GM18867 (cell line): ENCODE data around the gene STMN1.
A peak's percentile ranks its signal among the peaks of the same experiment; 100 is the strongest.
"Not testable (repeated sequence)": the region's sequence is repeated elsewhere in the genome, so short reads cannot be mapped to it uniquely, and the experiment has no call there.

ENCODE experiments used
- ATAC-seq: cut with Tn5 transposase; IDR thresholded peaks from one replicate; pipeline ENCODE4 v1.9.1; 2021; ENCODE audit warnings: mild to moderate bottlenecking, moderate library complexity; ENCODE audit not compliant: unreplicated experiment

STMN1 gene

DNA sequence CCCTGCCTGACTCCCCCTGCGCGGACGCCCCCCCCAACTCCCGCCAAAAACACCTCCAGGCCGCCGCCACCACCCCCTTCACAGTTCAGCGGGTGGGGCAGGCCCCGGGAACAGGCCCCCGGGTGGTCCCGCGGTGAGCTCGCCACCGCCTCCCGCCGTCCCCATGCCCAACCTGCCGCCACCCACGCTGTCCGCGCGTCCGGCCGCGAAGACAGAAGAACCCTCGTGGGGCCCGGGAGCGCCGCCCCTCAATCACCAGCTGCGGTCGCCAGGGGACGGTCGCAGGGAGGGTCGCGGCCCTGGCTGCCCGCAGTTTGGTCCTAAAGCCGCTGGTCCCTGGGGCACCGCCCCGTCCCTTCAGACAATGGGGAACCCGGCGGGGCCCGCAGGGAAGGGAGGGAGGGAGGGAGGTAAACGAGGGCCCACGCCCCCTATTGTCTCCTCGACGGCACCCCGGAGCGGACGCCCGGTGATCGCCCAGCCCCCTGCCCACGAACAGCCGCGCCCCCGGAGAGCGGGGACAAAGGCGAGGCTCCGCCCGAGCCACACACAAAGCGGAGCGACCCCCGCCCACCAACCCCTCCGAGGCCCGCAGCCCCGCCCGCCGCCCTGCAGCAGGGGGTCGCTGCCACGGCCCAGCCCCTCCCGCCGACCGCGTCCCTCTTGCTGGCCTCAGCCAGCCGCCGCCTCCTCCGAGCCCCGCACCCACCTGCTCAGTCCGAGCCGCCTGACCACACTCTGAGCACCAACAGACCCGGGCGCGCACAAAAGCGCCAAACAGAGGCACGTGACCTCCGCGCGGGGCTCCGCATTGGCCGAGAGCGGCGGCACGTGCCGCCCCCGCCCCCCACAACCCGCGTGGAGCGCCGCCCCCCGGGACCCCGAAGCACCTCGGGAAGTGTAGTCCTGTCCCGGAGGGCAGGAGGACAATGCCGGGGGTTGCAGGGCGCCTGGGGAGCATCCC, at the start of gene STMN1:
Gene STMN1, minus strand, starts transcription at position 740 of the 964 bp plus-strand sequence. CDS start 1,743 bp downstream, outside the sequence.
- ATAC-seq, result peak; percentile 59

DNA sequence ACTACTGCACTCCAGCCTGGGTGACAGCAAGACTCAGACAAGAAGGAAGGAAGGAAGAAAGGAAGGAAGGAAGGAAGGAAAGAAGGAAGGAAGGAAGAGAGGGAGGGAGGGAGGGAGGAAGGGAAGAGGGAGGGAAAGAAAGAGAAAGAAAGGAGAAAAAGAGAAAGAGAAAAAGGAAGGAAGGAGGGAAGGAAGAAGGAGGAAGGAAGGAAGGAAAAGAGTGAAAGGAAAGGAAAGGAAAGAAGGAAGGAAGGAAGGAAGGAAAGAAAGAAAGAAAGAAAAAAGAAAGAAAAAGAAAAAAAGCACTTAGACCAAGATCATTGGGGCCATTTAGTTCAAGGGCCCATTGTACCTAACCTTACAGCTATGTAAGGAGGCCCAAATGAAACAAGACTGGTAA, 49.3 kb upstream of the STMN1 start:
- no peak for ATAC-seq

DNA sequence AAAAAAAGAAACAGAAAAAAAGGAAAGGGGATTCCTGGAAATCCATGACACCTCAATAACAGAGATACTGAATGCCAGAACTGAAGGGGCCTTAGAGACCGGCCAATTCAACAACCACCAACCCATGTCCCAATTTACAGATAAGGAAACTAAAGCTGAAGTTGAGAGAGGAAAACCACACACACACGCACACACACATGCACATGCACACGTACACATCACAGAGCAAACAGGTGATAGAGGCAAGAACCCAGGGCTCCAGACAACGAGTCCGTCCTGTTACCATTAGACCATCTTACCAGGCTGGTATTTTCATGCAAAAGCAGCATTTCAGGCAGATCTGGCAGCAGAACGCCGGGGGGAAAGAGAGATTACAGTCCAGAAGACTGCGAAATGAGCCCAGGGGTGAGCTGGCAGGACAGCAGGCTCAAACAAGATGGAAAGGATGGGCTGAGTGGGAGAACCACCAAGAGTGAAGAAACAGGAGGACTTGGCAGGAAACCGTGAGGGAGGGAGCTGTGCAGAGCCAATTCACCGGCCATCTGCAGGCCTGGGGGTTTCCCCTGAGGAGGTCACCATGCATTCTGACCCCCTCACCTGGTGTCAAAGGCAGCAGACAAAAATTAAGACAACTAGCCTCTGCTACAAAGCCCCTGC, 48.2 kb upstream of the STMN1 start:
- ATAC-seq, result no peak

DNA sequence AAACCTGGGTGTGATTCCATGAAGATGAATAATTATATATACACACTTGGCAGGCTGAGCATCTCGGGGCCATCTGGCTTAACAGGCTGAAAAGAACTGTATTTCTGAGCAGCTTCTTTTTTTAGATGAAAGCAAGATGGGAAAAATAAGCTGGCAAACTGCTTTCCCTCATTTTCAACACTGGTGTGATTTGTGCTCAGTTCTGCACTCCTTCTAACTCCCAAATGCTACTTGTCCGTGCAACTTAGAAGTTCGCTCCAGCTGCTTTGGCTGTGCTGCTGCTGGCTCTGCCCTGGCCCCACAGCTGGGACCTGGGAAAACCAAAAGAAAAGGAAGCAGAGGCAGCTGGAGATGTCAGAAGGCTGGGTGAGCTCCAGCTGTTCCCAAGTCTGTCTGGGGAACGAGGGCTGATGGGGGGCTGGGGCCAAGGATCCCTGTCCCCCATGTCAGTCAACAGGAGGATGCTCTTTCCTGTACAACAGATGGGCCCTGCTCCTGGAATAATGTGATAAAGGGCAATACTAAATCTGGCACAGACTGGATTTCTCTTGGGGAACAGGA, 46.7 kb upstream of the STMN1 start:
- no peak for ATAC-seq

DNA sequence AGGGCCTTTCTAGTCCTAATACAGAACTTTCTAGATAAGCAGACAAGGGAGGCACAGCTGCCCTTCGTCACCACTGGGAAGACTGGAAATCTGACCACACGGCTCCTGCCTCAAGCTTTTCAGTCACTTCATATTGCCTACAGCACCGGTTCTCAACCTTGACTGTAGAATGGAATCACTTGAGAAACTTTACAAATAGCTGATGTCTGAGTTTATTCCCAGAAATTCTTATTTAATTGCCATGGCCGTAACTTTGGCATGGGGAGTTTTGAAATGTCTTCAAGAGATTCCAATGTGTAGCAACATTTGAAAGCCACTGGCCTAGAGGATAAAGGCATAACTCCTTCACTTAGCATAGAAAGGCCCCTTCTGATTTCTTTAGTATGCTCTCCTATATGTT, 42.4 kb upstream of the STMN1 start:
- ATAC-seq, result no peak

DNA sequence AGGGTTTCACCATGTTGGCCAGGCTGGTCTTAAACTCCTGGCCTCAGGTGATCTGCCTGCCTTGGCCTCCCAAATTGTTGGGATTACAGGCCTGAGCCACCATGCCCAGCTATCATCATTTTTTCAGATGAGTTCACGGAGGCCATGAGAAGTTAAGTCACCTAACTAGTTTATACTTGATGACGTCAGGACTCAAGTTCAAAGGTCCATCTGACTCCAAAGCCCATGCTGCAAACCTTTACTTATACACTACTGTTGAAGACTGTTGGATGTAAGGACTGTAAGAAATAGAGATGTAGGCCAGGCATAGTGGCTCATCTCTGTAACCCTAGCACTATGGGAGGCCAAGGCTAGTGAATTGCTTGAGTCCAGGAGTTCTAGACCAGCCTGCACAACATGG, 40.8 kb upstream of the STMN1 start:
- no peak for ATAC-seq

DNA sequence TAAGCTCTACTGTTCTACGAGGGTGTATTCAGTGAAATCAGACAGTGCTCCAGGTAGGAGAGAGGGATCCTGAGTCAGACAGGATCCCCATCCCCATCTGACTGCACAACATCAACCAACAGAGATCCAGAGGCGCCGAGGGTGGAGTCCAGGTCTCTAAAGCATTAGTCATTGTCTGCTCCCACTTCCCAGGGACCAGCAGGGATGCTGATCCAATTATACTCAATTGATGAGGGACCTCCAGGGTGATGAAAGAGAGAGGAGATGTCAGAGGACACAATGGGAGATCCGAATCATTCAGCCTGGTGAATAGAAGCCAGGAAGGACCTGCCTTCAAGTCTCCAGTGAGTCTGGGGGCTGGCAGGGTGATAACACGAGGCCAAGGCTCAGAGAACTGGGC, 39.5 kb upstream of the STMN1 start:
- no peak for ATAC-seq

DNA sequence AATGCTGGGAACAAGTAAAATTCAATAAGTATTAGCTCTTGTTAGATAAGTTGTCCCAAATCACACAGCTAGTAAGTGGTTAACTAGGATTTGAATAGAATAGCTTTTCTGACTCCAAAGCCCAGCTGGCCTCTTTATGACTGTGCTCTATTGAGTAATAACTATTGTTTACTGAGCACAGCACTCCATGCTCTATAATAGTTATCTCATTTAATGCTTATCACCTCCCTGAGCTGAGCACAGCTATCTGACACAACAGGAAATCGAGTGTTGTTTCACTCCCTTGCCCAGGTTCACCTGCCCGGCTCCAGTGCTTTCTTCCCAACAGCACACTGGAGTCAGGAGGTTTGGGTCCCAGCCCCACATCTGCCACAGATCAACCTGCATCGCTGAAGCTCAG, 38.8 kb upstream of the STMN1 start:
- no peak for ATAC-seq

DNA sequence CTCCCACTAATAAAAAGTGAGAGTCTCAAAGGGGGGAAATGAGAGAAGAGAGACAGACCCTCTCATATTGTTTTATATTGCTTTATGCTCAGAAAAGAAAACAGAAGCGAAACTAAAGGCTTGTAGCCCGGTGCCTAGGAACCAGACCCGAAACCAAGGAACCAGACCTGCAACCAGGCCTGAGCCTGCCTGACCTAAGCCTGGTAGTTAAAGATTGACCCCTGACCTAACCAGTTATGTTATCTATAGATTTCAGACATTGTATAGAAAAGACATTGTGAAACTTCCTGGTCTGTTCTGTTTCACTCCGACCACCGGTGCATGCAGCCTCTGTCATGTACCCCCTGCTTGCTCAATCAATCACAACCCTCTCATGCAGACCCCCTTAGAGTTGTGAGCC, 37.3 kb upstream of the STMN1 start:
- not testable (repeated sequence) for ATAC-seq

DNA sequence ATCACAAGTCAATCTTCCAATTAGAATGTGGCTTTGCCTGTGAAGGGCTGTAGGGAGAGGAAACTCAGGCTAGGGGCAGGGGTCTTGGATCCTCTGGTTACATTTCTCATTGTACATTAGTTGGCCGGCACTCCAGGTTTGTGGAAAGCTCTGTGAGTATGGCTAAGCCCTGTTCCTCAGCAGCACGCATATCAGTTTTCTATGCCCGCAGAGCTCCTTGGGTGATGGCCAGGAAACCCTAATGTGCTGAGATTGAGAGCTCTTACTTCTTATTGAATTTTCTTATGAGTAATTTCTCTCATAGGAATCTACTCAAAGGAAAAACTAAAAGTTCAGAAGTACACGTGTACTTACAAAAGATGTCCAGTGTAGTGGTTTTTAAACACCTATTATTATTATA, 30.7 kb upstream of the STMN1 start:
- no peak for ATAC-seq

DNA sequence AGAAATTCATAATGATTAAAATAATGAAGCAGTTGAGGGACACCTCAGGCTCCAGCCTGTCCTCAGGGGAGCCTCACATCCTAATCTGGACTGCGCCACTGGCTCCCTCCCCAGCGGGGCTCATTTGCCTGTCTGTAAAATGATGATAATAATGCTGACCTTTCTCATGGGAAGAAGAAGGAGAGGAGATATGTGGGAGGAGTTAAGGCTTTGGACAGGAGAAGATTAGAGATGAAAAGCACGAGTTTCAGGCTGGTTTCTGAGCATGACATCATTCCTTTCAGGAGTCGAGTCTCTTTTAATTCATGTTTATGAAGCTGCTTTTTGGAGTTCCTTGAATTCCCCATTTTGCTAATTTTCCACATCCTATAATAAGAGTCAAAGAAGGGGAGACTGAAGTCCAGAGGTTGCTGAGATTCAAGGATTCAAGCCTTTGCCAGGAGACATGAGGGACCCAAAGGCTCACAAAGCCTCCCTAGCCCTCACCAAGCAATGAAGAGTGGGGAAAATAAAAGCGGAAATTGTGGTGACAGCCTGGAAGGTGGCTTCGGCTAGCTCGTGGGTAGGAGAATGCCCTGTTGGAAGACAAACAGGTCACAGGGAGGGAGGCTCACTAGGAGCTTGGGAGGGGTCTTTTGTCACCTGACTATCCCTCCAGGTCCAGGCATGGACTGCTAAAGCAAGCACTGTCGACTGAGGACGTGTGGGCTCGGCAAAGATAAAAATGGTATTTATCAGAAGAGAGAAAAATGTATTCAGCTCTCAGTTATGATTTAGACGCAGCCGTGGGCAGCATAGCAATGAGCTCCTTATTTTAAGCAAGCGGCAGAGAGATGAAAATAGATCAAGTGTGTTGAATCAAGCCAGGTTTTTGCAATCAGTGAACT, 27.5 kb upstream of the STMN1 start:
- ATAC-seq, result no peak

DNA sequence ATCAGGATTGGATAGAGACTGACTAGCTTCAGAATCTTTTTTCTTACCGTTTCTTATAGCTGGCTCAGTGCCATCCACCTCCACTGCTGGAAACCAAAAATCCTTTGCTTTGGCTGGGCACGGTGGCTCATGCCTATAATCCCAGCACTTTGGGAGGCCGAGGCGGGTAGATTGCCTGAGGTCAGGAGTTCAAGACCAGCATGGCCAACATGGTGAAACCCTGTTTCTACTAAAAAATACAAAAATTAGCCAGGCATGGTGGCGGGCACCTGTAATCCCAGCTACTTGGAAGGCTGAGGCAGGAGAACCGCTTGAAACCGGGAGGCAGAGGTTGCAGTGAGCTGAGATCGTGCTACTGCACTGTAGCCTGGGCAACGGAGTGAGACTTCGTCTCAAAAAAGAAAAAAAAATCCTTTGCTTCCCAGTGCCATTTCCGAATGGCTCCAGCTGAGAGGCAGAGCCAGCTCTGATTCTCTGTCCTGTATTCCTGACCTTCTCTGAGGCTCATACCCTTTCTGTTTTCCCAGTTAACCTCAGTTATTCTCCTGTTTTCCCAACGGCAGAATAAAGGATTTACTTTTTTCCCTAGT, 26.7 kb upstream of the STMN1 start:
- ATAC-seq, result not testable (repeated sequence)

DNA sequence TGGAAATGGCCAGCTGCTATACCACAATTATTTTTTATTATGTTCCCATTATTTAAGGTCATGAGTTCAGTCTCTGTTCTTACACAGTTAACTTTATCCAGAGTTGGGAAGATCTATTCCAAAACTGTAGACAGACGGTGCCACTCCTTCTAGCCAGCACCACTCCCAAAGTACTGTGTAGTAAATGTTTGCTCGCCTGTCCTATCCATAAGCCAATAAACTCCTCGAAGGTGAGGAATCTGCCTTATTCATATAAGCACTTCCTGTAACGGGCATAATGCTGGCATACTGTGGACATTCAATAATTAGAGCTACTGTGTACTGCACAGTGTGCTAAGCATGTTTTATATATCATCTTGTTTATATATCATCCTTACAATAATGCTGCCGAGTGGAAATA, 26.1 kb upstream of the STMN1 start:
- no peak for ATAC-seq

DNA sequence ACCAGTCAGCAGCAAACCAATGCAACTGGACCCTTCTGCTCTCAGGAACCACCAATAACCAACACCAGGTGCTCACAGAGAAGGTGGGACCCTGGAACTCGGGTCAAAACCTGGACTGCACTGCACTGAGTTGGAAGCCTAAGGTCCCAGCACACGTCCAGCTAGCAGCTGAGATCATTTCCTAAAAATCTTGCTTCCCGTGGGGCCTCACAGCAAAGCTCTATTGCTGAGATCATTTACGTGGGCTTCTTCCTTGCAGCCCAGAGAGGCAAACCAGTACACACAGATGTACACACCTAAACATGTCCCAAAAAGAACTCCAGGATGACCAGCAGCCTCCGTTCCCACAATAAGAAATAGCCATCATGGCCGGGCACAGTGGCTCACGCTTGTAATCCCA, 22.8 kb upstream of the STMN1 start:
- ATAC-seq, result no peak

DNA sequence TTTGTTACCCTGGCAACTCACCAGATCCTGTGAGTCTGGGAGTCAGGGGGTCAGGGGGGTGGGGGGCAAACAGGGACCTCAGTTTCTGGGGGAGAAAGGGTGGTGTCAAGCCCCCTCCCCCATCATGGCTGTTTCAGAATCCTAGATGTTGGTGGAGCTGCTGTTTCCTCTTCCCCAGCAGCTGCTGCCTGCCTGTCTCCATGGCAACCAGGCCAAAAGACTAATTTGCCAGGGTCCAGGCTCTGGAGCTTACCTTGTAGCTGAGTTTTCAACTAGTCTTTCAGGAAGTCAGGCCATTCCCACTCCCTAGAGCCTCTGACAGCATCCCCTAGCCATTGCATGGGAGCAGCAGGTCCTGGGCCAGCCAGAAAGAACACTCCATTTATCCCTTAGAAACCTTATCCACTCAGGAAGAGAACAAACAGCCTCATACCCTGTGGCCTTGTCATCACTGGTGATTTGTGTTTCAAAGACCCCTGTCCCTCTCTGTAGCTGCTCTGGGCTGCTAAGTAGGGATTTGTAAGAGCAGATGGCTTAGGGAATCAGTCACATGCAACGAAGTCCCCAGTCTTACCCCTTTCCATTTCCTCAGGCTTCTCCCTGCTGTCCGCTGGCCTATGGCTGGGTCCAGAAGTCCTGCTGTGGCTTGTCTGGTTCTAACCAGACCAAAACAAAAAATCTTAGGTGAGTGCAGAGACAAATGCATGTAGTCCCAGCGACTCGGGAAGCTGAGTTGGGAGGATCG, 21.5 kb upstream of the STMN1 start:
- ATAC-seq, result no peak

DNA sequence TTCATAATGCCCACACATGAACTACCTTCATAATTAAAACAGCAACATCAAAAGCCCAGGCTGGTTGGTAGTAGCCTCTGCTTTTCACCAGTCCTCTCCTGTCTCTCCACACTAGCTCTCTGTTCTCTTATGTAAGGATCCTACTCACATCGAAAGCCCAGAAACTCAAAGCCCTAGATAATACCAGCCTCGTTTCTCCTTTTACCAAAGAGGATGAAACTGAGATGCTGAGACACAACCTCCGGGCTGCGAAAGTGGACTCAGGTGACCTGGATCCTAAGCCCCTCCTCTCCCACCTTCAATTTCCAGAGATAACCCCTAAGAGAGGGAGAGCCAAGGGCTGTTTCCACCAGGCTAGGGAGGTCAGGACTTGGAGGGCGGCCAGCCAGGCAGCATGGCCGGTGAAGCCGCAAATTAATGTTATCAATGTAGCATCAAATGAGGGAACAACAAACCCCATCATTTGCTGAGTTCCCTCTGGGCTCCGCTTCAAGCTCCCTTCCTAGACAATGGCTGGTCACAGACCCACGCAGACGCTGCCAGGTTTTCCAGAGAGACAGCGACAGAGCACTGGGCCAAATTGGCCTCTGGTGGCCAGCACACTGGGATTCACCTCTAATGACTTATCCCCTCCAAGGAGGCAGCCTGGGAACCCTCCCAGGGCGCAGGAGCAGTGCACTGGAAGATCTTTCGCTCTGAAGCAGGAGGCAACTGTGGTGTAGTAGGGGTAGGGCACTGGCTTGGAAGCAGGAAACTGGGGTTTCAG, 20.7 kb upstream of the STMN1 start:
- no peak for ATAC-seq

DNA sequence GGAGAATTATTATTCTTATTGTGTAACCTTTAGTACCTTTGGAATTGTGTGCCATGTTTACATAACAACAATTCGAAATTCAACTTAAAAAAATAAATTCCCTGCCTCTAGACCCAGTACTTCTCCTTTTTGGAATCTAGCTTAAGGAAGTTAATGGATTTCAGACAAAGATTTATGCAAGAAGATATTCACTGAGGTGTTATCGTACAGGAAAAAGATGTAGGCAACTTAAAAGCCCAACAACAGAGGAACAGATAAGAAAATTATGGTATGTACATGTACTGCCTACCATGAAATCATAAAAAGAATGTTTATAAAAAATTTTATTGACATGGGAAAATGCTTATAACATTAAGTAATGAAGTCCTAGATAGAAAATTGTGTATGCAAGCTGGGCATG, 18.2 kb upstream of the STMN1 start:
- ATAC-seq, result no peak

DNA sequence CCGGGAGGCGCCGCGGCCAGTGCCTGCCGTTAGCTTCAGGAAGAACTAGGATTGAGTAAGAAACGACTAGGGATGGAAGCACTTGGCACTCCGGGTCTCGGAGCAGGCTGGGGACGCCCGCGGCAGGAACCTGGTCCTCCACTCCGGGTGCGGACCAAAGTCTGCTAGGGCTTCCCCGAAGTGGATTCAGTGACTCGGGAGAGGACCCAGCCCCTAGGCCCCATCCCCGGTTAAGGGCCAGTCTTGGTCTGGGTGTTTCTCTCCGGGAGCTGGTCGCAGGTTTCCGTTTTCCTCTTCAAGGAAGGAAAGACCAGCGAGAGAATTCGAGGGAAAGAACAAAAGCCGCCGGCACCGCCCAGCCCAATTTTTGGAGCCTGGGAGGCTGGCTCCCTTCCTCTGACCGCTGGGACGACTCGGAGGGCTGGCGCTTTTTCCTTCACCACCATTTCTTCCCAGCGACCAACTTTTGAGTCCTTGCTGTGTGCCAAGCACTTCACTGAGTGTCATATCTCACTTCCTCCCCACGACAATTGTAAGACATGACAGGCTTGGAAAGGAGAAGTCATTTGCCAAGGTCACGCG, 16.8 kb upstream of the STMN1 start:
- no peak for ATAC-seq
